ENCODE data around the gene RPL5. TPM values are rescaled to one million over a fixed set of nuclear protein-coding genes. Genes with fewer than 3 reads are reported as not detected.

RPL5 gene
- total RNA-seq, 1 donor from 2014 or later = 1,908 TPM

DNA sequence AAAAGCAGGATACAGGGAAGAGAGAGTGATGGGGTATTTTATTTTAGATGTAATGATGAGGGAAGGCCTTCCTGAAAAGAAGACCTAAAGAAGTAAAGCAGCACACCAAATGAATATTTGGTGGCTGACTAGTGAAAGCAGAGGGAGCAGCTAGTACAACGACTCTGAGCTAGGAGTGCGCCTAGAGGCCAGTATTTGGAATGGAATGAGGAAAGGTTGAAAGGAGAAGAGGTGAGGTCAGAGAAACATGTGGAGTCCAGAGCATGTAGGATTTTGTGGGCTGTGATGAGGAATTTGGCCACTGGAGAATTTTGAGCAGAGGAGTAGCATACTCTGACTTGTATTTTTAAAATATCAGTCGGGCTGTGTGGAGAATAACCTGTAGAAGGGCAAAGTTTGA is 11.8 kb upstream of the RPL5 start:
- no peak for DNase-seq (ENCODE audit: low read depth, low spot score)

DNA sequence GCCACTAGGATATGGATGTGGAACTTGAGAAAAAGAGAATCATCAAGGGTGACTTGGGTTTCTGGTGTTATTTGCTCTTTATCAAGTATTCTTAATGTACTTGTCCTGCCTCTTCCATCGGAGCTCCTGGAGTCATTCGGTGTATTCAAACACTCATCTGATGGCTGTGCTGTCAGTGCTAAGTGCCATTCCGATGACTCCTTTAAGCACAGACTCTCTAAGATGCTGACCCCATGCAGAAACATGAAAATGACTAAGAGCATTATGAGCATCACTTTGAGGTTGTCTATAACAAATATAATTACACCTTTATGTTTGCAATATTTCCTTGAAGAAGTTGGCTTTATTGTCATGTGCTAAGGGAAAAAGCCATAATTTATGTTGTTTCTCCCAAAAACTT is 11.3 kb upstream of the RPL5 start:
- DNase-seq (ENCODE audit: low read depth, low spot score) = no peak

DNA sequence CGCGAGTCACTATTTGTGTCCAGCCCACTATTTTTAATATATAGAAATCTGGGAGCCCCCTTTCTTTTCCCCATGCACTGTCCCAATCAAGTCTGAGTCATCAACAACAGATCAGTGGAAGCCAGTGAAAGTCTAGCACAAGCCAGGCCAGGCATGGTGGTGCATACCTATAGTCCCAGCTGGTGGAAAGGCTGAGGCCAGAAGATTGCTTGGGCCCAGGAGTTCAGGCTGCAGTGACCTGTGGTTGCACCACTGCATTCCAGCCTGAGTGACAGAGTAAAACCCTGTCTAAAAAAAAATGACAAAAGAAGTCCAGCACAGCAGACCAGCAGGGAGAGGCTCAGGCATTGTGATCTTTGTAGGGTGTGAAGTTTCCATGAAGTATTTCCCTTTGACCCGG is 9.0 kb upstream of the RPL5 start:
- no peak for DNase-seq (ENCODE audit: low read depth, low spot score)

DNA sequence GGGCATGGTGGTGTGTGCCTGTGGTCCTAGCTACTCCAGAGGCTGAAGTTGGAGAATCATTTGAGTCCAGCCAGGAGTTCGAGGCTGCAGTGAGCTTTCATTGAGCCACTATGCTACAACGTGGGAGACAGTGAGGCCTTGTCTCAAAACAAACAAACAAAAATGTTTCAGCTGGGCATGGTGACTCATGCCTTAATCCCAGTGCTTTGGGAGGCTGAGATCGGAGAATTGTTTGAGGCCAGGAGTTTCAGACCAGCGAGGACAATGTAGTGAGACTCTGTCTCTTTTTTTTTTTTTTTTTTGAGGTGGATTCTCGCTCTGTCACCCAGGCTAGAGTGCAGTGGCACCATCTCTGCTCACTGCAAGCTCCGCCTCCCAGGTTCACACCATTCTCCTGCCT is 5.0 kb upstream of the RPL5 start:
- DNase-seq (ENCODE audit: low read depth, low spot score) = no peak

DNA sequence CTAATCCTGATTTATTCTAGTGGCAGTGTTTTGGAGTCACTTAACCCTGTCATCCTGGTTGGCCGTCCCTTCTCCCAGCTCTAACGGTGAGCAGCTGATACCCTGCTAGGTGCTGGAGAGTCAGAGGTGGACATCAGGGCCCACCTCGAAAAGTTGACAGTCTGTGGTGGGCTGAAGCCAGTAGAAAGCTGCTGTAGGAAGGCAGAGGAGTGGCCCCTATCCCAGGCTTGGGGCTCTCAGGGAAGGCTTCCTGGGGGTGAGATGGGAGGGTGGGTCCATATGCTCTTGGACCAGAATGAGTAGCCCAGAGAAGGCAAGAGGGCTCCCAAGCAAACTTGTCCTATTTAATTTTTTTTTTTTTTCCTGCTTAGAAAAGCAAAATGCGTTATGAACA is 475 bp upstream of the RPL5 start:
- no peak for DNase-seq (ENCODE audit: low read depth, low spot score)

DNA sequence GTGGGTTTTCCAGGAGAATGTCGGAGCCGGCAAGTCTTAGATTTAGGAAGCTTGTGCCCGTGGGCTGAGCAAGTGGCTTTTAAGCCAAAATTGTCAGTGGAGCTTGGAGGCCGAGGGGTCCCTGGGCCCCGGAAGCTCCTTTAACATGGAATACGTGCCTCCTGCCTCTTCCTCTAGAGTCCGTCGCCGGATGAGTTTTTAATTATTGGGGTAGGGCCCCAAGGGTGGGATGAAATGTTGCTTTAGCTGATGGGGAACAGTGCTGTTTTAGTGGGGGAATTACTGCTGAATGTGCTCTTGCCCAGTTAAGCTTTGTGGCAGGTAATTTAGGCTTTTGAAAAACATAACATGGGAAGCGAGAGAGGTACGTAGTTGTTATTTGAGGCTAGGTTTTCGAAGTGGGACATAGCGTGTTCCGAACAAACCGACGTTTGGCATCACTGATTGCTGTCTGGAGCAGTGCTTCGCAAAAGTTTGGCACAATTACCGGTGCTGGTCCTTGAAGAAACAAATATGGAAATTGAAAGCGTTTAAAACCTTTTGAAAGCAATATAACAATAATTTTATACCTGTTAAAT is 786 bp downstream of the RPL5 start:
- no peak for DNase-seq (ENCODE audit: low read depth, low spot score)

DNA sequence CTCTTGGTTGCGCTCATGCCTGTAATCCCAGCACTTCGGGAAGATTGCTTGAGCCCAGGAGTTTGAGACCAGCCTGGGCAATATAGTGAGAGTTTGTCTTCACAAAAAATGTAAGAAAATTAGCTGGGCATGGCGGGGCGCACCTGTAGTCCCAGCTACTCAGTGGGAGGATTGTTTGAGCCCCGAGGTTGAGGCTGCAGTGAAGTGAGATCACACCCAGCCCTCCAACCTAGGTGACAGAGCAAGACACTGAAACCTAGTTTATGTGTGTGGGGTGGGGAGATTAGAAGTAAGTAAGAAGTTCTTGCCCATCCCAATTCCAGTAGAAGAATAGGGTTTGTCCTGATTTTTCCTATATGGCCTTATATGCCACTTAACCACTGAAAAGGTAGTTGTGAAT is 2.0 kb downstream of the RPL5 start:
- DNase-seq (ENCODE audit: low read depth, low spot score) = no peak

DNA sequence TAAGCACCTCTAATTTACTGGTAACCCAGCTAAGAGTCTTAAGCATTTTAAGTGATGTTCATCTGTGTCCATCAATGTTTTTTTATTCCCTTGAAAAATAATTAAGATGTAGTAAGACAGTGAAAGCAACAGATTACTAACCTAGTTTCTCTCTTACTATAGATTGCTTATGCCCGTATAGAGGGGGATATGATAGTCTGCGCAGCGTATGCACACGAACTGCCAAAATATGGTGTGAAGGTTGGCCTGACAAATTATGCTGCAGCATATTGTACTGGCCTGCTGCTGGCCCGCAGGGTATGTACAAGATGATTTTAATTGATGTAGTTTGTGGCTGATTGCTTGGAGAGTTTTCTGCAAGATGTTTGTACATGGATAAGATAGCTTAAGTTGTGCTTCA is 2.8 kb downstream of the RPL5 start:
- DNase-seq (ENCODE audit: low read depth, low spot score) = no peak

DNA sequence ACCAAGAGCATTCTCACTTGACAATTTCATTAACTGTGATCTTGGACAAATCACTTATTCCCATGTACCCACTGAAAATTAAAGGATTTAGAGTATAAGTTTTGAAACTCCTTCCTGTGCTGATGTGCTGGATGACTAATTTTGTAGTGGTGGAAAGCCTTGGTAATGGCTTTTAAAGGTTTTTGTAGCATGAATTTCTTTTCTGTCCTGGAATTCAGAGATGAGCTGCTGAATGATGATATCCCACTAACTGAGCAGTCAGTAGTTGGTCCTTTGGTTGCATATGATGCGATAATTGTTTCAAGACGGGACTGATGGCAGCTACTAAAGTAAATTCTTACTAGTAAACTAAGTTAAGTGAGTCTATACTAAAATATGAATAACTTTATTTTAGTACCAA is 5.2 kb downstream of the RPL5 start:
- DNase-seq (ENCODE audit: low read depth, low spot score) = no peak

DNA sequence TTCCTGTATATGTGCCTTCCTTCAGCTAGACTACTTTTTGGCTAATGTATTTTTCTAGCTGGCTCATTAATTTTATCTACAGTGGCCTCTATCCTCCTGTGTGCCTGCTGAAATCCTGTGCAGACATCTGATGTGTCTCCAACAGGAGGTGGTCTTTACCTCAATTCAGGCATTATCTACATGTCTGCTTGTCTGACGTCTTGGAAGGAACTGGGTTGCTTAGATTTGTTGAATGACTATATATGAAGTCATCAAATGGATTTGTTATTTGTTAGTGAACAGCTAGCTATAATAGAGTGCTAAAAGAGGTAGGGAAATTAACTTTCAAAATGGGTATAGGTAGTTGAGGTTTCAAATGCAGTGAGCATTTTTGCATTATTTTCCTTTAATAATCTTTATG is 6.7 kb downstream of the RPL5 start:
- no peak for DNase-seq (ENCODE audit: low read depth, low spot score)

DNA sequence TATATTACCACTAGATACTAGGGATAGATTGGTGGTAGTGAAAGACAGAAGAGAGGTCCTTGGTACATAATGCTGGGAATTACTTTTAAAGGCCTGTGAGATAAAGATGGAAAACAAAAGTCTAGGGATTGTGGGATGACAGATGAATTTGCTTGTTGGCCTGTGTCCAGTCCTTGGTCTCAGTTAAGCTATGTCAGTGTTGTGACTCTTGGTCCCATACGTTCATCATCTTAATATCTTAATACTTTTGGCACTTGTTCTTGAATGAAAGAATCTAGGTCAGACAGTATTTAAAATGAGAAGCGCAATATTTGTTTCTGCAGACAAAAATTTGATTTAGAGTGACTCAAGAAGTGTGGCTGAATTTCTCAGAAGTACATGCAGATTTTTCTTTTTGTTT is 7.6 kb downstream of the RPL5 start:
- DNase-seq (ENCODE audit: low read depth, low spot score) = no peak

DNA sequence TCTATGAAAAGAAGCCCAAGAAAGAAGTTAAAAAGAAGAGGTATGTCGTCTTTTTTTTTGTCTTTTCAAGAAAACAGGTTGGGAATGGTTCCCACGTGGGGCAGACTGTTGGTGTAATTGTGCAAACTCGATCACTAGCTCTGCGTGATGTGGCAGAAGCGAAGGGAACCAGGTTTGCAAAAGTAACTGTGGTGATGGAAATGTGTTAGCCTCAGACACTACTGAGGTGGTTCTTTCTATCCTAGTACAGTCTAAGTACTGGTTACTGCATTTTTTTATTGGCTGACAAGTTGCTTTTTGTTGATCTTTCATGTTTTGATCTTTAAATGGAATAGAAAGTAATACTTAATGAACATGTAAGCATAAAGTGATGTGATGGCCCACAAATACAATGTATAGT is 8.8 kb downstream of the RPL5 start:
- DNase-seq (ENCODE audit: low read depth, low spot score) = no peak

DNA sequence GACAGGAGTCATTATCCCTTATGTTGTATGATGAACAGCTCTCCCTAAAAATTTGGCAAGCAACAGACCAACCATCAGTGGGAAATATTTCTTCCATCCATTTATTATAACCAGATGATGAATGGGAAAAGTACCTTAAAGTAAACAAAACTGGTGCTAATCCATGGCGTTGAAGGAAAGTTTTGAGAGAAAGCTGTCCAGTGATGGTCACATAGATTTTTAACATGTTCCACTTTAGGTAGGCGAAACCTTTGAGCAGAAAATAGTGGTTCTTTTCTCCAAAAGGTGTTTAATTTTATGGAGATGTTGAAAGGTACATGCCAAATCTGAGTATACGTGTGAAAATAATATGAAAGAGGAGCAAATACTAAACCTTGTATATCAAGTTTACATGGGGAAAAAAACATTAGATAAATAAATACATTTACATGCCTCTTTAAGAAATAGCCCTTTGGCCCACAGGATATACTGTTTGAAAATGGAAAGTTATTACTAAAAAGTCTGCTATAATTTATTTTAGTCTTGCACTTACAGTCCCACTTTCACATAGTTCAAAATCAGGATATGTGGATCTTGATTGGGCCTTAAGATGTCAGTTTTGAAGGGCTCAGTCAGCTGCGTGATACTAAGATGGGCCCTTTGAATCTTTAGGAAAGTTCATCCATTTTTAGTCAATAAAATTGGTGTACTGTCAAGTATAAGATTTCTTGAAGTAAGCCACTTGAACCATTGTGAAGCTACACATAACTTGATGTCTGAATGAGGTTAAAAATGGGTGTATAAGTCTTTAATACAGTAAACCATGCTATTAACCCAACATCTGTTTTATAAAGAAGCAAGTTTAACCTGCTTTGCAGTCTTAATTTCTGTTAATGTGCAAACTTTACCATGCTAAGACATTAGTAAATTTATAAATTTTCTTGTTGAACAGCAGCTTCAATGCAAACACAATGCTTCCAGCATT is 10.5 kb downstream of the RPL5 start:
- DNase-seq (ENCODE audit: low read depth, low spot score) = no peak

DNA sequence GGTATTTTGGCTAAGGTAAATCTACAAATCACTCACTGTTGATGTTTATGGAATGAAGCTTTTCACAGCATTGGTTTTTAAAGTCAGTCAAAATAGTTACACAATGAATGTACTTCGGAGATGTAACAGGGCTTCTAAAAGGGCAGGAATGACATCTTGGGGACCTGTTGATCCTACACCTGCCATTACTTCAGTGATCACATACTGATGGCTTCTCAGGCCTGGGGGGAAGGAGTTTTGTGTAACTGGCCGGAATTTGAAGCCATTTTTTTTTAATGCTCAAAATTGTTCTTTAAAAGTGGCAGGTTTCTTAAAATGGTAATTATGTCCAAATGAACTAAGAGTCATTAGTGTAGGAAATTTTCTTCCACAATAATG is 11.2 kb downstream of the RPL5 start:
- DNase-seq (ENCODE audit: low read depth, low spot score) = no peak

DNA sequence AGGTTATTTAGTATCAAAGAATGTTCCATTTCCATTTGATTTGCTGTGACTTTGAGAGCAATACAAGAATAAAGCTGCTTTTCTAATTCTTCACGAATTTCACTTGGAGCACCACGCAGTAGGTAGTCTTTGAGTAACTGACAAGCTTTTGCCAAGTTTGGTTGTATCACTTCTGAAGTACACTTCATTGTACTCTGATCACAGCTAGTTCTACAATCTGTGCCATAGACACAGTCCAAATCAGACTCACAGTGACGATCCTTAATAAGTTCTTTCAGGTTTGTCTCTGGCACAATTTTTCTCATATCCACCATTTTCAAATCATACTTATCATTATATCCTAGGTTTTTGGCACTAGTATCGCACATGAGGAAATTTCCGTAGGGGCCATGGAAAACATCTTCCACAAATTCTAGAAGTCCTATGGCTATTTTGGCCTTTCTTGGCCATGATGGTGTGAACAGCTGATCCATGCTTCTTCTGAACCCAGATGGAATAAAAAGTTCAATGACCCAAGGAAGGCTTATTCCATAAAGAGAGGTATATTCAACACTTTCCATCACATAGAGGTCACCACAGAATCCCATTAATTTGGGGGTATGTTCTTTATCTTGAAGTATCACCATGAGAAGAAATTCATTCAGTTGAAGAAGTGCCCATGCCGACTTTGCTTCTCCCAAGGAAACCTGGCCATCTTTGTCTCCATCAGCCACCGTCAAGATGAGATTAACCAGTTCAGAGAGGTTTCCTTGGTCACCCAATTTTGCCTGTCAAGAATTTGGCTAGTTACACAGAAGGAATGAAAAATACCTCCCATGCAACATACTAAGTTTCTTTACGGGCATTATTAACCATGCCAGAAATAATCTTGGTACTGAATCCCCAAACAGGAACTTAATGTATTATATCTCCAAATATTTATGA is 11.9 kb downstream of the RPL5 start:
- DNase-seq (ENCODE audit: low read depth, low spot score) = no peak

DNA sequence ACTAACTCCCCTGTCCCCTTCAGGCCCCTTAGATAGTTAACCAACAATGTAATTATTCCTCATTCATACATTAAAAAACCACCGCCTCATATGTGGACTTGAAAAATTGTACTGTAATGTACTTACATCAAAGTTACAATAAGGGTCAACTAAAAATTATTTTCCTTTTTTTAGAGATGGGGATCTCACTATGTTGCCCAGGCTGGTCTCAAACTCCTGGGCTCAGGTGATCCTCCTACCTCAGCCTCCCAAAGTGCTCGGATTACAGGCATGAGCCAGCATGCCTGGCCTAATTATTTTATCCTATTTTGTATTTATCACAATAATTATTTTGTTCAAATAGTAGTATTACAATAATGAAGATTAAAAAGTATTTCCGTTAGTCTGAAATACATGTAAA is 12.6 kb downstream of the RPL5 start:
- no peak for DNase-seq (ENCODE audit: low read depth, low spot score)

DNA sequence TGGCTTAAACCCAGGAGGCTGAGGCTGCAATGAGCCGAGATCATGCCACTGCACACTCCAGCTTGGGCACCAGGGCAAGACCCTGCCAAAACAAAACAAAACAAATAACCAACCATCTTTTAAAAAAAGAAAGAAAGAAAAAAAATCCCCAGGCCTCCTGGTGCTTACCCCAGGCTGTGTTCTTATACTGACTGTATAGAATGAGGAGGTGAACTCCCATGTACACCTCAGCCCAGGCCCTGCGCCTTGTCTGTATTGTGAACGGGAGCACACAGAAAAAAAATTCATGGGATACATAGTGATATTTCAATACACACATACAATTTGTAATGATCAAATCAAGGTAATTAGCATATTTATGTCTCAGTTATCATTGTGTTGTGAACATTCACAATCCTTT is 14.1 kb downstream of the RPL5 start:
- no peak for DNase-seq (ENCODE audit: low read depth, low spot score)

DNA sequence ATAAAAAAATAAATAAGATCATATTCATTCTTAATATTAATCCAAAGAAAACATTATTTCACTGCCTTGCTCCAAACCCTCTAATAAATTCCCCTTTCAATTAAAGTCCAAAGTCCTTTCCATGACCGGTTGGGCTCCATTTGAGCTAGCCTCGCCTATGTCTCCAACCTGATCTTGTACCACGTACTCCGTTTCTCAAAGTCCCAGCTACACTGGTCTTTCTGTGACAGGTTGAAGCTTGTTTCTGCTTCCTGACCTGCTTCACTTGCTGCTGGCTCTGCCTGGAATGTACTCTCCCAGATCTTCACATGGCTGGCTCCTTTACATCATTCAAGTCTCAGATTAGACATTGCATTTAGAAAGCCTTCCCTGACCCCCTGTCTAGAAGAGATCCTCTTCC is 16.4 kb downstream of the RPL5 start:
- DNase-seq (ENCODE audit: low read depth, low spot score) = no peak

DNA sequence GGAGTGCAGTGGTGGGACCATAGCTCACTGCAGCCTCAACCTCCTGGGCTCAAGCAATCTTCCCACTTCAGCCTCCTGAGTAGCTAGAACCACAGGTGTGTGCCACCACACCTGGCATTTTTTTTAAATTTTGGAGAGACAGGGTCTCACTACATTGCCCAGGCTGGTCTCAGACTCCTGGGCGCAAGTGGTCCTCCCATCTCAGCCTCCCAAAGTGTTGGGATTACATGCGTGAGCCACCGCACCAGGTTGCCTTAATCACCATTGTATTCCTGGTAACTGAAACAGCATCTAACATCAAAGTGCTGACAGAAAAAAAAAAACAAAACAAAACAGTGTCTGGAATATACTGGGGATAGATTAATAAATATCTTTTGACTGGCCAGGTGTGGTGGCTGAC is 18.2 kb downstream of the RPL5 start:
- no peak for DNase-seq (ENCODE audit: low read depth, low spot score)

DNA sequence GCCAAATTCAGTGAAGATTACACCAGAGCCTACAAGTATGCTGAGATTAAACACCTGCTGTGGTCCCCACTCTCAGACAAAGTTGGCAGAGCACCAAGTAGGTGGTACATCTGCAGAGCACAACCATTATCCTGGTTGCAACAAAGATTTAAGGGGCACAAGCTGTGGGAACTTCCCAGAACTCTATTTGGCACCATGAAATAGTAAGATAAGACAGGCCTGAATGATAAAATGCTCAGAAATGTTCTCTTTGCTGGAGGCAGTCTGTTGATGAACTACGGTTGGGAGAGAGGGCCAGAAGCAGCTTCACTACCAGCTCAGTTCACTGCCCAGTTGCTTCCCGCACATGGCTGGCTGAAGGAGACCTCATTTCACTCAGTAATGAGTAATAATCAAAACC is 19.9 kb downstream of the RPL5 start:
- DNase-seq (ENCODE audit: low read depth, low spot score) = no peak

DNA sequence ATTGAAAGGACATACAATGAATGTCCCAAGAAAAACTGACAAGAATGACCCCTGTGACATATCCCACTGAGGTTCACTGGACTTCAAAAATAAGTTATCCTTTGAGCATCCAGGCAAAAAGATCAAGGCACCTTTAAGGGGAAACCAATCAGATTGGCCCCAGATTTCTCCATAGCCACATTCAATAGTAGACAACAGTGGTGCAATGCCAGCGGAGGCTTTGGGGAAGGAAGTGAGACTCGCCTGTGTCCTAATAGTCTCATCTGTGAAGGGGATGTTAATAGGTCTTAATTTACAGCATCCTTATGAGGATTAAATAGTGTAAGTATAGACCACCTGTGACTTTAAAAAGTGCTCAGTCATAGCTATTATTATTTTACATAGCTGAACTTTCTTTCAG is 21.5 kb downstream of the RPL5 start:
- no peak for DNase-seq (ENCODE audit: low read depth, low spot score)

DNA sequence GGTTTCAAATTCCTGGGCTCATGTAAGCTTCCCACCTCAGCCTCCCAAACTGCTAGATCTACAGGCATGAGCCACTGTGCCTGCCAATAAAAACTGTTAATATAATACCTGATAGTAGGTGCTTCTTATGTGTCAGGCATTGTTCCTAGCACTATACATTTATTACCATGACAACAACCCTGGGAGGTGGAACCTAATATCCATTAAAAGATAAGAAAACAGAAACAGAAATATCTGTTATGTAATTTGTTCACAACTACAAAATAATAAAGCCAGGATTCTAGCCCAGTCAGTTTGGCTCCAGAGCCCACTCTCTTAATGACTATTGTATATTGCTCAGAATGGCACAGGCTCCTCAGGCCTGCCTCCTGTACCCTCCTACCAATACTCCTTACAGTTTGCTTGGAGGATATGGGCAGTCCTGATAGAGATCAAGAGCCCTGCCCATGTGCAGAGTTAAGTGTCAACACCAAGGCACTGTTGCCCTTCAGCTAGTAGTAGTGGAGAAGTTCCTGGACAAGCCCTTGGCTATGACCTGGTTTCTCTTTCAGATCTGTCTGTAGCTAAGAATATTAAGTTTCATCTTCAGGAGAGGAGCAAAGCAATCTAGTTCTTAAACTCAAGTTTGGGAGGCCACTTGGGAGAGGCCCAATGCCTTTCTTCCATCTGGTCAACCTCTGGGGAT is 22.4 kb downstream of the RPL5 start:
- DNase-seq (ENCODE audit: low read depth, low spot score) = no peak
